HepG2 (cell line): Measurements from ENCODE around the gene BABAM1. TPM values are rescaled to one million over a fixed set of nuclear protein-coding genes. Genes with fewer than 3 reads are reported as not detected.

Experiments used
- ATAC-seq: fragments of 200-7000 bp; cut with Tn5 transposase; 3 replicates; pipeline ENCODE4 v1.9.1; 2020; ENCODE audit warnings: mild to moderate bottlenecking, moderate library complexity
- BruUV-seq: library from RNA; stranded (reverse); fragments of 400-500 nt; replicated peaks from 2 replicates; lab custom pipeline; 2021; lab: Mats Ljungman, UMichigan
- CTCF ChIA-PET: fragments of 300-600 bp; formaldehyde crosslinking; extraction: SDS; loops from one replicate; lab custom pipeline; 2021; ENCODE audit warnings: low total read pairs, inconsistent platforms, low intra/inter-chr PET ratio; lab: Yijun Ruan, JAX
- POLR2A ChIA-PET: fragments of 350-600 bp; sonication (Branson Sonifier 250); formaldehyde crosslinking; loops from one replicate; lab custom pipeline; 2020; ENCODE audit warnings: antibody characterized with exemption, inconsistent platforms; lab: Yijun Ruan, JAX
- DNase-seq: peaks from one replicate; pipeline ENCODE4 v3.0.0-alpha.2; 2015; ENCODE audit warnings: low spot score
- FAIRE-seq: peaks from 3 replicates; lab custom pipeline; 2011; peaks lifted over from hg19 to GRCh38; lab: Jason Lieb, UNC
- H2AFZ ChIP-seq: one replicate; pipeline ENCODE4 v1.6.1; 2011; ENCODE audit warnings: low read length, inconsistent platforms
- H3K27ac ChIP-seq: fragments of 300-600 bp; 3 replicates; pipeline ENCODE4 v1.8.0; 2011; ENCODE audit warnings: mixed run types, mild to moderate bottlenecking, mixed read lengths, low read length, inconsistent platforms; ENCODE audit not compliant: insufficient read depth; ENCODE audit errors: extremely low read length
- H3K27me3 ChIP-seq, 2 experiments: fragments of 200-600 bp in 1 of 2; 2 replicates in 1 of 2; 3 replicates in 1 of 2; pipeline versions ENCODE4 v1.6.0 to v1.8.0; 2011; ENCODE audit warnings: low read length in 2 of 2, mild to moderate bottlenecking in 2 of 2, moderate library complexity in 2 of 2, inconsistent platforms in 1 of 2; ENCODE audit not compliant: insufficient read depth in 2 of 2, control insufficient read depth in 1 of 2
- H3K36me3 ChIP-seq, 2 experiments: fragments of 200-600 bp in 1 of 2; replicated peaks in 1 of 2; 2 replicates in 1 of 2; 3 replicates in 1 of 2; pipeline versions ENCODE4 v1.5.1 to v1.8.0; 2011; ENCODE audit warnings: low read length in 2 of 2, inconsistent platforms in 1 of 2; ENCODE audit not compliant: insufficient read depth in 2 of 2, control insufficient read depth in 1 of 2
- H3K4me1 ChIP-seq: 2 replicates; pipeline ENCODE4 v1.5.1; 2012; ENCODE audit warnings: low read length, inconsistent platforms; ENCODE audit not compliant: insufficient read depth
- H3K4me2 ChIP-seq: 2 replicates; pipeline ENCODE4 v1.6.0; 2011; ENCODE audit warnings: low read depth, low read length, inconsistent platforms
- H3K4me3 ChIP-seq, 3 experiments: fragments of 200-600 bp in 1 of 3; sonication (generic), shearing (Covaris generic) in 1 of 3; replicated peaks in 1 of 3; 2 replicates each; pipeline ENCODE4 v1.5.1; 2011 to 2016; ENCODE audit warnings: low read length in 3 of 3, inconsistent platforms in 2 of 3, low read depth in 2 of 3, mild to moderate bottlenecking in 2 of 3, control low read depth in 1 of 3, mixed read lengths in 1 of 3; ENCODE audit not compliant: insufficient read depth in 1 of 3
- H3K79me2 ChIP-seq: one replicate; pipeline ENCODE4 v1.6.1; 2011; ENCODE audit warnings: low read length, inconsistent platforms; ENCODE audit not compliant: insufficient read depth
- H3K9ac ChIP-seq: 2 replicates; pipeline ENCODE4 v1.6.0; 2011; ENCODE audit warnings: mild to moderate bottlenecking, low read depth, low read length, inconsistent platforms; ENCODE audit not compliant: insufficient read depth
- H3K9me3 ChIP-seq: 2 replicates; pipeline ENCODE4 v1.5.1; 2012; ENCODE audit warnings: mild to moderate bottlenecking, low read length
- H4K20me1 ChIP-seq: 2 replicates; pipeline ENCODE4 v1.6.0; 2011; ENCODE audit warnings: inconsistent platforms, mild to moderate bottlenecking, low read length, moderate library complexity; ENCODE audit not compliant: insufficient read depth
- FIP1L1 ChIP-seq: fragments of 200-400 bp; formaldehyde crosslinking; IDR thresholded peaks from 2 replicates; pipeline ENCODE4 v1.6.1; 2018; ENCODE audit warnings: low read depth, mild to moderate bottlenecking, low read length, moderate library complexity, borderline replicate concordance; ENCODE audit not compliant: insufficient read depth
- RXRA ChIP-seq: sonication (generic); formaldehyde crosslinking; IDR thresholded peaks from 2 replicates; pipeline ENCODE4 v1.5.1; 2020; ENCODE audit warnings: missing genetic modification reagents
- TBX3 ChIP-seq: fragments of 450-650 bp; IDR thresholded peaks from 2 replicates; pipeline ENCODE4 v1.6.1; 2017; ENCODE audit warnings: antibody characterized with exemption, mild to moderate bottlenecking, inconsistent platforms, borderline replicate concordance
- THAP11 ChIP-seq: IDR thresholded peaks from 2 replicates; pipeline ENCODE4 v1.6.1; 2016; ENCODE audit warnings: missing biosample characterization, missing genetic modification reagents
- ZBTB33 ChIP-seq: sonication (generic); formaldehyde crosslinking; IDR thresholded peaks from 2 replicates; pipeline ENCODE4 v1.4.0; 2020; ENCODE audit warnings: missing genetic modification reagents
- ZNF770 ChIP-seq: sonication (generic); formaldehyde crosslinking; IDR thresholded peaks from 2 replicates; pipeline ENCODE4 v1.5.0; 2020; ENCODE audit warnings: mild to moderate bottlenecking, missing genetic modification reagents
- WGBS: methylation state at CpG from one replicate; pipeline ENCODE4 v1.1.6; 2017; ENCODE audit warnings: low lambda C conversion rate; 5-methylcytosine and 5-hydroxymethylcytosine counted together
- in situ Hi-C: cut with HindIII; loops from 2 replicates; pipeline ENCODE4 v1.10.0; 2017; ENCODE audit warnings: low pct_unique_long_range_greater_than_20kb; ENCODE audit not compliant: extremely low pct_ligation_motif_present
- intact Hi-C: fragments of 100-400 bp; cut with micrococcal nuclease; formaldehyde crosslinking; loops from one replicate; pipeline ENCODE4 v1.10.0; 2022; ENCODE audit not compliant: unreplicated experiment
- polyA plus RNA-seq, 8 experiments: library from polyadenylated mRNA; depleted of rRNA in 3 of 8; stranded (reverse) in 7 of 8; unstranded in 1 of 8; fragments of >200 nt; fragmentation: Illumina TruSeq in 4 of 8; extraction: Trizol in 4 of 8; gene quantifications; 2 replicates each; pipeline versions ENCODE4 v1.2.1 to v1.2.3, GENCODE V29; 2011 to 2016; ENCODE audit warnings: low read depth in 4 of 8, missing spikeins in 1 of 8, mixed read lengths in 1 of 8; ENCODE audit not compliant: insufficient read depth in 1 of 8
- total RNA-seq, 5 experiments: library from RNA; depleted of rRNA; stranded (reverse); fragments of >200 nt; fragmentation: Illumina TruSeq; extraction: Trizol; gene quantifications; 2 replicates each; pipeline ENCODE4 v1.2.3, GENCODE V29; 2016; ENCODE audit warnings: low read depth in 1 of 5

BABAM1 gene
- total and polyA plus RNA-seq, 2 of the 13 experiments (the other 11 are each of a cell fraction or from before 2014, with no cell fraction given) = 70.0 to 82.0 TPM

DNA sequence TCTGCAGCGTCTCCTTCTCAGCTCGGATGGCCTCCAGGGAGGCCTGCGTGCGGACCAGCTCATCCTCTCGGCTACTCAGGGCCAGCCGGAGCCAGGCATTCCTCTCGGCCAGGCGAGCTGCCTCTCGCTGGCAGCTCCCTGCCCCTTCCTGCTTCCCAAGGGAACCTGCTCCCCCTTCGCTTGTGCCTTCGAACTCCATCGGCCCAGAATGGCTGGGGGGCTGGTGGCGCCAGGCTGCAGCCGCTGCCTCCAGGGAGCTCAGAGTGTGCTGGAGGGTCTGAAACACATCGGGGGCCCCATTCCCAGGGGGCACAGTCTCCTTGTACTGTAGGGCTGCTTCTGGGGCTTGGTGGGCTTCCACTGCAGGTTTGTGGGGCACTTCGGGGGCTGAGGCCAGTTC lies 4.7 kb upstream of the BABAM1 start:
- DNase-seq (no peak), FAIRE-seq (no peak), ATAC-seq (no peak)
- CTCF ChIA-PET = no interaction called here
- no peak overlapping the region for H3K27ac ChIP-seq
- H3K4me2 ChIP-seq = peak overlapping the region; percentile 12; the same call in 1 of the 2 replicates
- intact Hi-C loops = no loop called here
- H2AFZ ChIP-seq = no peak overlapping the region
- H3K4me1 ChIP-seq = peaks cover 56% of the 10 kb centered on the region
- in situ Hi-C loops = no loop called here
- no peaks in the 10 kb centered on the region for H3K36me3 ChIP-seq
- no peaks in the 10 kb centered on the region for H3K9me3 ChIP-seq
- no TSS peak for BruUV-seq
- H3K79me2 ChIP-seq = peaks cover 2% of the 10 kb centered on the region
- H4K20me1 ChIP-seq = no peaks in the 10 kb centered on the region
- POLR2A ChIA-PET = interaction anchor here (1.6 to 3.4 kb wide), 3 partner anchors 15 to 47 kb away, joined by 4 to 13 read pairs (median 9); partner anchors contain the start of gene USE1
- TF ChIP-seq ZNF770 (CRISPR knock-in tag) = peak; percentile 38; the same call in 1 of the 2 replicates
- no peak for TF ChIP-seq TBX3
- no peak for TF ChIP-seq FIP1L1
- TF ChIP-seq THAP11 (CRISPR knock-in tag) = no peak
- peak; percentile 44; the same call in 1 of the 2 replicates for TF ChIP-seq ZBTB33 (CRISPR knock-in tag)
- TF ChIP-seq RXRA = no peak
- H3K27me3 ChIP-seq = peaks cover 0 to under 1% of the 10 kb centered on the region in 2 experiments; a peak in 2 of 5 replicates
- WGBS = 56% methylated on average over 14 of the region's 16 CpGs
- no peak overlapping the region for H3K4me3 ChIP-seq
- H3K9ac ChIP-seq = no peak overlapping the region
